ENCODE measurements around the gene KRT80. TPM values are rescaled to one million over a fixed set of nuclear protein-coding genes. Genes with fewer than 3 reads are reported as not detected.

The KRT80 gene
- total RNA-seq, 1 donor from 2014 or later, result 10.7 TPM

DNA sequence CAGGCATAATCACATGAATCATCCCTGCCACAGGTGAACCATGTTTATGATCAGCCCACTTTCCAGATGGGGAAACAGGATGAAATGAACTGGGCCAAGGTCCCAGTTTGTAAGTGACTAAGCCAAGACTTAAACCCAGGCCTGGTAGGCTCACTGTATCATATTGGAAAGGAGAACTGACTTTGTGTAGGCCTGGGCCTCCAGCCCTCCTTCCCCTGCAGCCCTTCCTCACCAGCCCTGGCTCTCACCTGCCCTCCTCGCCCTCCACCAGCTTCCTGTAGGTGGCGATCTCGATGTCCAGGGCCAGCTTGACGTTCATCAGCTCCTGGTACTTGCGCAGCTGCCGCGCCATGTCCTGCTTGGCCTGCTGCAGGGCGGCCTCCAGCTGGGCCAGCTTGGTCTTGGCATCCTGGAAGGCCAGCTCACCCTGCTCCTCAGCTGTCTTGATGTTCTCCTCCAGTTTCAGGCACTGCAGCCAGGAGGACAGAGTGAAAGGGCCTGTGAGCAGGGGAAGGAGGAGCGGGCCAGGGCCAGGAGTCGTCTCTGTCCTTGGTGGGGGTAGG is 19.8 kb downstream of the KRT80 start:
- peaks cover 40% of the 10 kb centered on the region for H3K4me1 Mint-ChIP-seq (ENCODE audit: low read depth)
- TF ChIP-seq, protein P1, sequence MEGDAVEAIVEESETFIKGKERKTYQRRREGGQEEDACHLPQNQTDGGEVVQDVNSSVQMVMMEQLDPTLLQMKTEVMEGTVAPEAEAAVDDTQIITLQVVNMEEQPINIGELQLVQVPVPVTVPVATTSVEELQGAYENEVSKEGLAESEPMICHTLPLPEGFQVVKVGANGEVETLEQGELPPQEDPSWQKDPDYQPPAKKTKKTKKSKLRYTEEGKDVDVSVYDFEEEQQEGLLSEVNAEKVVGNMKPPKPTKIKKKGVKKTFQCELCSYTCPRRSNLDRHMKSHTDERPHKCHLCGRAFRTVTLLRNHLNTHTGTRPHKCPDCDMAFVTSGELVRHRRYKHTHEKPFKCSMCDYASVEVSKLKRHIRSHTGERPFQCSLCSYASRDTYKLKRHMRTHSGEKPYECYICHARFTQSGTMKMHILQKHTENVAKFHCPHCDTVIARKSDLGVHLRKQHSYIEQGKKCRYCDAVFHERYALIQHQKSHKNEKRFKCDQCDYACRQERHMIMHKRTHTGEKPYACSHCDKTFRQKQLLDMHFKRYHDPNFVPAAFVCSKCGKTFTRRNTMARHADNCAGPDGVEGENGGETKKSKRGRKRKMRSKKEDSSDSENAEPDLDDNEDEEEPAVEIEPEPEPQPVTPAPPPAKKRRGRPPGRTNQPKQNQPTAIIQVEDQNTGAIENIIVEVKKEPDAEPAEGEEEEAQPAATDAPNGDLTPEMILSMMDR (IDR thresholded peaks at IDR 0.05), result peak; percentile 70
- no peaks in the 10 kb centered on the region for H3K27me3 Mint-ChIP-seq (ENCODE audit: low read depth)
- no peaks in the 10 kb centered on the region for H3K9me3 Mint-ChIP-seq (ENCODE audit: low read depth)
- DNase-seq (ENCODE audit: low spot score), result no peak
- H3K4me3 Mint-ChIP-seq (ENCODE audit: unreplicated experiment), result no peak overlapping the region
- H3K36me3 Mint-ChIP-seq (ENCODE audit: low read depth), result no peaks in the 10 kb centered on the region
- no peak overlapping the region for H3K27ac Mint-ChIP-seq (ENCODE audit: unreplicated experiment)

DNA sequence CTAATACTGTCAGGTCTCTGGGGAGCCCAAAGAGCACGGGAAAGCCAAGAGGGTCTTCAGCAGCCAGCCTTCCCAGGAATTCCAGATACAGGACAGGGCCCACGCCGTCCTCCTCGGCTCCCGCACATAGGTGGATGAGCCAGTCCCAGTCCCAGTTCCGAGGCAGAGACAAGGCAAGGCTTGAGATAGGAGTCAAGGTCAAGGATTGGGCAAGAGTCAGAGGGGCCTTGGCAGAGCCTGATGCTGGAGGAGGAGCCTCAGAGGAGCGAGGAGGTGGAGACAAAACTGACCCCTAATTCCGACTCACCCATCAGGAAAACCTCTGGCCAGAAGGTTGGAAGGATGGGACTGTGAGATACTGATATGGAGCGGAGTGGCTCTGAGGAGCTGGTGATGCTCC is 21.0 kb downstream of the KRT80 start:
- no peaks in the 10 kb centered on the region for H3K9me3 Mint-ChIP-seq (ENCODE audit: low read depth)
- no peak overlapping the region for H3K4me3 Mint-ChIP-seq (ENCODE audit: unreplicated experiment)
- H3K27me3 Mint-ChIP-seq (ENCODE audit: low read depth), result no peaks in the 10 kb centered on the region
- H3K27ac Mint-ChIP-seq (ENCODE audit: unreplicated experiment), result no peak overlapping the region
- peaks cover 44% of the 10 kb centered on the region for H3K4me1 Mint-ChIP-seq (ENCODE audit: low read depth)
- no peak for DNase-seq (ENCODE audit: low spot score)
- TF ChIP-seq, protein P1 (IDR thresholded peaks at IDR 0.05), result no peak
- no peaks in the 10 kb centered on the region for H3K36me3 Mint-ChIP-seq (ENCODE audit: low read depth)

DNA sequence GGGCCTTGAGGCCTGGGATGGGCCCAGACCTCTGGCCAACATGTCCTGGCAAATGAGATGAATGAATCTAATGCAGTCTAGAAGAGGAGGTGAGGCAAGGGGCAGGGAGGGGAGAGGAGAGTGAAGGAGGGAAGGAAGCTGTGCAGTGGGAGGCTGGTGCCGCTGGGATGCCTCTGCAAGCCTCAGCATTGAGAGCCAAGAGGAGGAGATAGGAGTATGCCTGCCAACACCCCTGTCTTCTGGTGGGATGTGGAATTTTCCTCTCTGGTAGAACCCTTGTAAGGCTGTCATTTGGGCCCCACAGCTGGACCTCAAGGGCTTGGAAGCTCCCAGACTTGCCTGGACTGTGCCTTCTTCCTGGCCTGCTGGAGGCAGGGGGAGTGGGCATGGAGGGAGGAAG is 21.9 kb downstream of the KRT80 start:
- Mint-ChIP-seq H3K9me3 (ENCODE audit: low read depth) (no peaks in the 10 kb centered on the region), H3K36me3 (ENCODE audit: low read depth) (no peaks in the 10 kb centered on the region), H3K27me3 (ENCODE audit: low read depth) (no peaks in the 10 kb centered on the region), H3K4me3 (ENCODE audit: unreplicated experiment) (no peak overlapping the region), H3K27ac (ENCODE audit: unreplicated experiment) (peak overlapping the region; percentile 81), H3K4me1 (ENCODE audit: low read depth) (peaks cover 40% of the 10 kb centered on the region)
- no peak for DNase-seq (ENCODE audit: low spot score)
- TF ChIP-seq, protein P1 (IDR thresholded peaks at IDR 0.05), result no peak

DNA sequence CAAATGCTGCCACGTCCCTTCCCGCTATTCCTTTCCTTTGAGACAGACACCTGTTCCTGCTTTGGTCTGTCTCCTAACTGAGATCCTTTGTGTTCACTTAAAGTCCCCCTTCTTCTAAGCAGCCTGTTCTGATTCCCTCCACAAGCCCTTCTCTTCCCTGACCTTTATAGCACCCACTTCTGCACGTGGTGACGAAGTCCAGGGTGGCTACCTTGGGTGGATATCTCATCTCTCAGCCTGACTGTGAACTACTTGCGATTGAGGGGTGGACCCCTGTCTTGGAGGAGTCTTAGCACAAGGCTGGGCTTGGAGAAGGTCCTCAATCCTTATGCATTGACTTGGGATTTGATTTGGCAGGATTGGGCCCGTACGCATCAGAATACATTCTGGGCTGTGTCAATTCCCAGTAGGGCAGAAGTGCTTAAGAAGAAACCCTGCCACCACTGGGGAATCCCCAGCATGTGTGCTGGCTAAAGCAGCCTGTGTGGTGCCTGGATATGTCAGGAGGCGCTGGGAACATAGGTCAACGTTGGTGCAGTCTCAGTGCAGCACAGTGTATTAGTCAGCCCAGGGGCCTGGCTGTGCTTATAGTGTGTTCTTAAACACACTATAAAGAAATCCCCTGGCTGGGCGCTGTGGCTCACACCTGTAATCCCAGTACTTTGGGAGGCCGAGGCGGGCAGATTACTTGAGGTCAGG is 23.6 kb downstream of the KRT80 start:
- H3K27ac Mint-ChIP-seq (ENCODE audit: unreplicated experiment), result peak overlapping the region; percentile 54
- no peak overlapping the region for H3K4me3 Mint-ChIP-seq (ENCODE audit: unreplicated experiment)
- H3K36me3 Mint-ChIP-seq (ENCODE audit: low read depth), result no peaks in the 10 kb centered on the region
- DNase-seq (ENCODE audit: low spot score), result no peak
- TF ChIP-seq, protein P1 (IDR thresholded peaks at IDR 0.05), result no peak
- H3K4me1 Mint-ChIP-seq (ENCODE audit: low read depth), result peaks cover 55% of the 10 kb centered on the region
- H3K27me3 Mint-ChIP-seq (ENCODE audit: low read depth), result no peaks in the 10 kb centered on the region
- no peaks in the 10 kb centered on the region for H3K9me3 Mint-ChIP-seq (ENCODE audit: low read depth)

DNA sequence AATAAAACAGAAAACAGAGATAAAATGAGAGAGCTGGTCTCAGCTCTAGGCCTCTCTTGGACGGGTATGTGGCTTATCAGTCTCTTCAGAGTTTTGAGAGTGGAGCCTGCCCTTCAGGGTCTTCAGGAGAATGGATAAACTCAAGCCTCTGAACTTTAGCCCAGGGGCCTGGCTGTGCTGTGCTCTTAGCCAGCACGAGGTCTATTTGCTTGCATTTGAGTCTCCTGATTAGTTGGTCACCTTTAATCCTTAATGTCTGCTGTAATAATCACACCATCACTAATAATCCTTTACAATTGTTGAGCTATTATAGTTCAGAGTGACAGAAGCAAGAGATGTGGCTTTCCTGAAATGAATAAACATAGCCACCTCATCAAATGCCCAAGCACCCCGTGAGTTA is 24.3 kb downstream of the KRT80 start:
- Mint-ChIP-seq H3K4me1 (ENCODE audit: low read depth) (peaks cover 61% of the 10 kb centered on the region), H3K27ac (ENCODE audit: unreplicated experiment) (no peak overlapping the region), H3K9me3 (ENCODE audit: low read depth) (no peaks in the 10 kb centered on the region)

More for the DNA sequence above, 24.3 kb downstream of the KRT80 start:
- TF ChIP-seq, protein P1 (IDR thresholded peaks at IDR 0.05), result no peak
- H3K36me3 Mint-ChIP-seq (ENCODE audit: low read depth), result no peaks in the 10 kb centered on the region
- no peak for DNase-seq (ENCODE audit: low spot score)
- no peak overlapping the region for H3K4me3 Mint-ChIP-seq (ENCODE audit: unreplicated experiment)
- no peaks in the 10 kb centered on the region for H3K27me3 Mint-ChIP-seq (ENCODE audit: low read depth)
